Measurements from ENCODE around the gene CBX1. TPM values are rescaled to one million over a fixed set of nuclear protein-coding genes. Genes with fewer than 3 reads are reported as not detected.

CBX1 gene
- total and polyA plus RNA-seq, 10 of the 15 experiments (the other 5 are each of a cell fraction or from before 2014, with no cell fraction given): 11.8 to 99.2 (median 43.5) TPM

- no peak for TF ChIP-seq PAX5 (IDR thresholded peaks at IDR 0.05; ENCODE audit: borderline replicate concordance, low read depth, low read length)
- no peak for TF ChIP-seq MYC (IDR thresholded peaks at IDR 0.05; ENCODE audit: insufficient read depth, insufficient read length, insufficient replicate concordance, low read length, severe bottlenecking)
- no peak for TF ChIP-seq BCL11A (IDR thresholded peaks at IDR 0.05; ENCODE audit: low read depth, low read length)
- TF ChIP-seq MEF2A (IDR thresholded peaks at IDR 0.05; ENCODE audit: insufficient read depth, low read depth, low read length): no peak
- no peak for TF ChIP-seq ZSCAN29 (IDR thresholded peaks at IDR 0.05)
- TF ChIP-seq JUND (IDR thresholded peaks at IDR 0.05; ENCODE audit: low read depth, low read length): no peak
- peak; percentile 45 to 53; a peak in 3 of 4 replicates for TF ChIP-seq IKZF2 (IDR thresholded peaks at IDR 0.05)
- no peak for TF ChIP-seq KLF5 (IDR thresholded peaks at IDR 0.05; ENCODE audit: partially characterized antibody)
- peak; percentile 44 for TF ChIP-seq BACH1 (IDR thresholded peaks at IDR 0.05; ENCODE audit: borderline replicate concordance)
- no peak for TF ChIP-seq CBX3 (IDR thresholded peaks at IDR 0.05; ENCODE audit: borderline replicate concordance, low read depth)
- TF ChIP-seq TCF3 (IDR thresholded peaks at IDR 0.05; ENCODE audit: borderline replicate concordance, insufficient read depth, low read depth, low read length): peak; percentile 67; the same call in 1 of the 2 replicates
- TF ChIP-seq SMC3 (IDR thresholded peaks at IDR 0.05; ENCODE audit: borderline replicate concordance, low read length): 0 out of 2 replicates have a peak, but pooled peaks have one; percentile 5
- TF ChIP-seq SPI1 (IDR thresholded peaks at IDR 0.05; ENCODE audit: borderline replicate concordance, insufficient read depth, low read depth, low read length): no peak
- TF ChIP-seq, protein P1, sequence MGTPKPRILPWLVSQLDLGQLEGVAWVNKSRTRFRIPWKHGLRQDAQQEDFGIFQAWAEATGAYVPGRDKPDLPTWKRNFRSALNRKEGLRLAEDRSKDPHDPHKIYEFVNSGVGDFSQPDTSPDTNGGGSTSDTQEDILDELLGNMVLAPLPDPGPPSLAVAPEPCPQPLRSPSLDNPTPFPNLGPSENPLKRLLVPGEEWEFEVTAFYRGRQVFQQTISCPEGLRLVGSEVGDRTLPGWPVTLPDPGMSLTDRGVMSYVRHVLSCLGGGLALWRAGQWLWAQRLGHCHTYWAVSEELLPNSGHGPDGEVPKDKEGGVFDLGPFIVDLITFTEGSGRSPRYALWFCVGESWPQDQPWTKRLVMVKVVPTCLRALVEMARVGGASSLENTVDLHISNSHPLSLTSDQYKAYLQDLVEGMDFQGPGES (IDR thresholded peaks at IDR 0.05): peak; percentile 55; the same call in 1 of the 2 replicates
- no peak for TF ChIP-seq CBX5 (IDR thresholded peaks at IDR 0.05; ENCODE audit: low read depth)
- no peak for TF ChIP-seq ZBTB33 (IDR thresholded peaks at IDR 0.05)
- peak; percentile 82 for TF ChIP-seq POLR2AphosphoS5 (IDR thresholded peaks at IDR 0.05; ENCODE audit: low read length)
- peak; percentile 69 for TF ChIP-seq SMAD5 (IDR thresholded peaks at IDR 0.05; ENCODE audit: low read depth)
- no peak for TF ChIP-seq FOXM1 (IDR thresholded peaks at IDR 0.05; ENCODE audit: low read depth, low read length)
- 0 out of 2 replicates have a peak, but pooled peaks have one; percentile 35 for TF ChIP-seq MLLT1 (IDR thresholded peaks at IDR 0.05)
- TF ChIP-seq PRDM15 (CRISPR knock-in tag; IDR thresholded peaks at IDR 0.05): no peak
- TF ChIP-seq HCFC1 (IDR thresholded peaks at IDR 0.05; ENCODE audit: low read length): peak; percentile 46
Measured at GRCh38 chr17:48107137-48108055, 6.1 kb upstream of the CBX1 start, which contains the start of gene SNX11 (continued).
